Adipocyte (in vitro differentiated cells): ENCODE data around the gene FUOM.
A peak's percentile ranks its signal among the peaks of the same experiment; 100 is the strongest.
"Not testable (repeated sequence)": the region's sequence is repeated elsewhere in the genome, so short reads cannot be mapped to it uniquely, and the experiment has no call there.

Experiments used
- DNase-seq: peaks from one replicate; pipeline ENCODE4 v3.0.0-alpha.2; 2015; ENCODE audit warnings: low read depth
- H3K27me3 ChIP-seq: replicated peaks from 2 replicates; pipeline ENCODE4 v1.7.0; 2013; ENCODE audit warnings: mild to moderate bottlenecking, low read length, moderate library complexity; ENCODE audit not compliant: control insufficient read depth, insufficient read depth
- H3K36me3 ChIP-seq: 2 replicates; pipeline ENCODE4 v1.7.0; 2013; ENCODE audit warnings: low read length, mild to moderate bottlenecking, moderate library complexity; ENCODE audit not compliant: control insufficient read depth, insufficient read depth, severe bottlenecking
- H3K4me1 ChIP-seq: 2 replicates; pipeline ENCODE4 v1.7.0; 2013; ENCODE audit warnings: mild to moderate bottlenecking, low read length, moderate library complexity; ENCODE audit not compliant: control insufficient read depth, insufficient read depth
- H3K4me3 ChIP-seq: 2 replicates; pipeline ENCODE4 v1.7.0; 2013; ENCODE audit warnings: mild to moderate bottlenecking, low read length, moderate library complexity
- H3K9ac ChIP-seq: 2 replicates; pipeline ENCODE4 v1.7.0; 2013; ENCODE audit warnings: mild to moderate bottlenecking, low read length, moderate library complexity
- H3K9me3 ChIP-seq: 2 replicates; pipeline ENCODE4 v1.7.0; 2013; ENCODE audit warnings: mild to moderate bottlenecking, low read length, moderate library complexity; ENCODE audit not compliant: control insufficient read depth

The FUOM gene

DNA sequence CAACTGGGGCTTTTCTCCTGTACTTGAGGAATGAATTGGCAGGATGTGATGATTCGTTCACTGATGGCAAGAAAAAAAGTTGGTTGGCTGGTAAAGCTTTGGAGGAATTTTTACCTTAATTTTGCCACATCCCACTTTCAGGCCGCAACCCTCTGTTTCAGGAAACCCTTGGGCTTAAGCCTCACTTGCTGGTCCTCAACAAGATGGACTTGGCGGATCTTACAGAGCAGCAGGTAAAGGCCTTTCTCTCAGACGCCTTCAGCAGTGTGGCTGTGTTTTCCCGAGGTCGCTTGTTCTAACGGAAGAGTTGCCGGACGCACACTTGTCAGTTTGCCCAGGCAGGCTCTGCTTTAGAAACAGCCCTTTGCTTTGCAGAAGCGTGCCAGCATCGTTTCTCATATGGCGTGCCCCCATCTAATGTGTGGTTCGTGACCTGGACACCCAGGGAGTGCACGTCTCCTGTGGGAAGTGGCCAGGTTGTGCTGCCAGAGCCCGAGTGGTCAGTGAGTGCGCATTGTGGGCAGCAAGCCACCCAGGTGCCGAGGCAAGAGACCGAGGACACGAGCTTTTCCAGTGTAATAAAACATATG, 38.3 kb upstream of the FUOM start:
- Histone ChIP-seq H3K36me3 (peaks cover 35% of the 10 kb centered on the region), H3K9me3 (no peaks in the 10 kb centered on the region), H3K4me3 (no peak overlapping the region), H3K4me1 (peaks cover 13% of the 10 kb centered on the region), H3K9ac (no peak overlapping the region), H3K27me3 (no peaks in the 10 kb centered on the region)
- no peak for DNase-seq

DNA sequence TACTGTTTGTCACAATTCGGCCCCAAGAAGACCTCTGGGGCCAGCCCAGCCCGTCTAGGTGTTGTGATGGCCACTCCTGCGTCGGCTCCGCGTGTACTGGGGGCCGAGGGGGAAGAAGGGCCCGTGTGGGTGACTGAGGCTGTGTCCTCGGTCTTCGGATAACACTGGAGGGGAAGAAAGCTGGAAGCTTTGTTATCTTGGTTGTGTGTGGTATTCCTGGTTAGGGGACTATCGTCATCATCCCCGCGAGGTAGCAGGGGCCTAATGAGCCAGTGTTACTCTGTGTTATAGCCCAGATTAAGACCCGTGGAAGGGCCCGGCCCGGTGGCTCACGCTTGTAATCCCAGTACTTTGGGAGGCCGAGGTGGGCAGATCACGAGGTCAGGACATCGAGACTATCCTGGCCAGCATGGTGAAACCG, 37.0 kb upstream of the FUOM start:
- no peaks in the 10 kb centered on the region for H3K9me3 ChIP-seq
- DNase-seq, result no peak
- H3K4me3 ChIP-seq, result peak overlapping the region; percentile 89
- H3K4me1 ChIP-seq, result peaks cover 13% of the 10 kb centered on the region
- H3K9ac ChIP-seq, result peak overlapping the region; percentile 94
- no peaks in the 10 kb centered on the region for H3K27me3 ChIP-seq
- H3K36me3 ChIP-seq, result peaks cover 28% of the 10 kb centered on the region

DNA sequence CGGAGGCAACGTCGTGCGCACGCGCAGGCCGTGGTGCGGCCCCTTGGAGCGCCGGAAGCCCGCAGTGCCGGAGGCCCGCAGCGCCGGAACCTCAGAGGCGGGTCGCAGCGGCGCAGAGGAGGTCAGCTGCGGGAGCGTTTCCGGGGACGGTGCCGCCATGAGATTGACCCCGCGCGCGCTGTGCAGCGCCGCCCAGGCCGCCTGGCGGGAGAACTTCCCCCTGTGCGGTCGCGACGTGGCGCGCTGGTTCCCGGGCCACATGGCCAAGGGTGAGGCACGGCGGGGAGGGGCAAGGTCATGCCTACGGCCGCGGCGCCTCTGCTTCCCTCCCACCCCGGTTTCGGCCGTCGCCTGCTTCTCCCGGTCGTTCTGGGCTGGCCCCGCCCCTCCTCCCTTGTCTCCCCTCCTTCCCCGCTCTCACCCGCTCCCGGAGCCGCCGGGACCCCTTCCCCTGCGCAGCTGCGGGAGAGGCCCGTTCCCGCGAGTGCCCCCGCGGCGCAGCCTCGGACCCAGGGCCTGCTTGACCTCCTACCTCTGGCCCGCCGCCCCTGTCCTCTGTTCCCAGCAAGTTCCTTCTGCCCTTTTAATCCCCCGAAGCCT, 36.3 kb upstream of the FUOM start, which contains the start of gene MTG1:
Gene MTG1, plus strand, starts transcription at position 94 of the 600 bp plus-strand sequence. Its CDS starts 64 bp downstream, at position 158.
- H3K27me3 ChIP-seq, result no peaks in the 10 kb centered on the region
- H3K4me3 ChIP-seq, result peak within 1 kb of the TSS; percentile 89
- peak within 1 kb of the TSS; percentile 94 for H3K9ac ChIP-seq
- DNase-seq, result peak; percentile 98
- no peaks in the 10 kb centered on the region for H3K9me3 ChIP-seq
- peaks cover 22% of the 10 kb centered on the region for H3K36me3 ChIP-seq
- H3K4me1 ChIP-seq, result peaks cover 13% of the 10 kb centered on the region

DNA sequence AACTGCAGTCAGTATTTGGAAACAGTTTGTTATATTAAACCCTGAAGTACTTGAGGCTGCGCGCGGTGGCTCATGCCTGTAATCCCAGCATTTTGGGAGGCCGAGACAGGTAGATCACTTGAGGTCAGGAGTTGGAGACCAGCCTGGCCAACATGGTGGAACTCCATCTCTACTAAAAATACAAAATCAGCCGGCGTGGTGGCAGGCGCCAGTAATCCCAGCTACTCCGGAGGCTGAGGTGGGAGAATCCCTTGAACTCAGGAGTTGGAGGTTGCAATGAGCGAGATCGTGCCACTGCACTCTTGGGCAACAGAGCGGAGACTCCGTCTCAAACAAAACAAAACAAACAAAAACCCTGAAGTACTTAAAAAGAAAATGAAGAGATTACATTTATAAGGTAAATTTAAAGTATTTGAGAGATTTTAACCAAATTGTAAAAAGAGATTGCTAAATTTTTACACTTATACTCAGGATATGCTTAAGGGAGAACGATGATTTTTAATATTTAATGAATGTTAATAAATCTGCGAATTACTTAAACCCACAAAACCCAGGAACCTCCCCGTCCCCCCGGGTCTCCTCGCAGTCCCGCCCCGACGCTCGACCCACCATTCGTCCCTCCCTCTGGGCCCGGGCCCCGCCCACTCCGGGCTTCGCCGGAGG, 35.7 kb upstream of the FUOM start:
- DNase-seq, result no peak

DNA sequence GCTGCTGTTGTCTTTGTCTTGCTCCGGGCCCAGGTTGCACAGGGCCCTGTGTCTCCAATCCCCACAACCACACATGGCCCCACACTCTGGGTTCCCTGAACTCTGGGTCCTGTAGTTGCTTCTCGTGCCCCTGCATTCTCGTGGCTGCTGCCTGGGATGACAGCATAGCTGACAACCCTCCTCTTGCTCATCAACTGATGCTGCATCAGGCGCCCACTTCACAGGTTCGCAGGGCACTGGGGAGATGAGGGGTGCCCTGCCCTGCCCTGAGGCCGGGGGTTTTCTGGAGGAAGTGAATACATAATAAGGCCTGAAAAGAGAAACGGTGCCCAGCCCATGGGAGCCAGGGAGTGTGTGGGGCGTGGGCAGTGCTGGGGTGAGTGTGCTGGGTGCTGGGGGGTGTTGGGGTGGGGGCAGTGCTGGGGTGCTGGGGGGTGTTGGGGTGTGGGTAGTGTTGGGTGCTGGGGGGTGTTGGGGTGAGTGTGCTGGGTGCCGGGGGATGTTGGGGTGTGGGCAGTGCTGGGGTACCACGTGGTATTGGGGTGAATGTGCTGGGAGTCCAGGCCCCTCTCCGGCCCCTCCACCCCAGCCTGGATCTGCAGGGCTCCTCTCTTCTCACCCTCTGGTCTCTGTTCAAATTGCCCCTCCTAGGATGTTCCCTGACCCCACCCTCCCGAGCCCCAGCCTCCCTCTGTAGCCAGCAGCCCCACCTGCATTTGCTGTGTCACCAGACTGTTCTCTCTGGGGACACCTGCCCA, 34.1 kb upstream of the FUOM start:
- Histone ChIP-seq H3K9me3 (no peaks in the 10 kb centered on the region), H3K27me3 (no peaks in the 10 kb centered on the region), H3K4me1 (peaks cover 13% of the 10 kb centered on the region), H3K36me3 (peaks cover 10% of the 10 kb centered on the region), H3K9ac (no peak overlapping the region), H3K4me3 (no peak overlapping the region)
- DNase-seq, result no peak

More for the DNA sequence above, 35.7 kb upstream of the FUOM start:
- Histone ChIP-seq H3K9ac (peak overlapping the region; percentile 94), H3K4me1 (peaks cover 13% of the 10 kb centered on the region), H3K9me3 (no peaks in the 10 kb centered on the region), H3K27me3 (no peaks in the 10 kb centered on the region), H3K4me3 (peak overlapping the region; percentile 89), H3K36me3 (peaks cover 16% of the 10 kb centered on the region)

DNA sequence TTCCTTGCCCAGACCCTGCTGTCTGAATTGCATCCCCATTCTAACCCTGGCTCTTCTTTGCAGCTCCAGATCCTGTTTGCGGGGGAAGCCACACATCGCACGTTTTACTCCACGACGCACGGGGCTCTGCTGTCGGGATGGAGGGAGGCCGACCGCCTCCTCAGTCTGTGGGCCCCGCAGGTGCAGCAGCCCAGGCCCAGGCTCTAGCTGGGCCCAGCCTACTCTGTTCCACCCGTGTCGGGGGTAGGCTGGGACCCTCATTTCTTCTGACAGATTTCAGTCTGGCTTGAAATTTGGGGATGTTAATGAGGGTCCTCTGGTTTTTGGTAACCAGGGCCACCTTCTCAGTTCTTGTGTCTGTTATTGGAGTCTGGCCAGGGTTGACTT, 33.4 kb upstream of the FUOM start:
- Histone ChIP-seq H3K4me3 (no peak overlapping the region), H3K9me3 (no peaks in the 10 kb centered on the region), H3K9ac (no peak overlapping the region), H3K4me1 (peaks cover 13% of the 10 kb centered on the region), H3K36me3 (peaks cover 4% of the 10 kb centered on the region), H3K27me3 (no peaks in the 10 kb centered on the region)
- no peak for DNase-seq

DNA sequence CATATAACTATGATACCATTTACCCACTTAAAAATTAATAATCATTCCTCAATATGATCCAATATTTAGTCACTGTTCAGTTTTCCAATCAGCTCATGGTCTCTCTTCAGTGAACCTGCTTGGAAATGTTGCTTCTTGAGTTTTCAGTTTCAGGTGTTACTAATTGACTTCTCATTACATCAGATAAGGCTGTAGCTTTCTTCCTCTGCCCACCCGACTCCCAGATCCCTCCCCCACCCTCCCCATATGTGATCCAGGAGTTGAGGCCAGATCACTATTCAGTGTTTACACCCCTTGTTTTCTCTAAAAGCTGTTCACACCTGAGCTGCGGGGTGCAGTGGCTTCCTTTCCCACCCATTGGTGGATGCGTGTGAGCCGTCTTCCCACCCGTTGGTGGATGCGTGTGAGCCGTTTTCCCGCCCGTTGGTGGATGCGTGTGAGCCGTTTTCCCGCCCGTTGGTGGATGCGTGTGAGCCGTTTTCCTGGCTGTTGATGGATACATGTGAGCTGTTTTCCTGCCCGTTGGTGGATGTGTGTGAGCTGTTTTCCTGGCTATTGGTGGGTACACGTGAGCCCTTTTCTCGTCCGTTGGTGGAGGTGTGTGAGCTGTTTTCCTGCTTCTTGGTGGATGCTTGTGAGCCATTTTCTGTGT, 32.9 kb upstream of the FUOM start:
- DNase-seq, result no peak
- H3K36me3 ChIP-seq, result no peaks in the 10 kb centered on the region
- no peak overlapping the region for H3K4me3 ChIP-seq
- no peak overlapping the region for H3K9ac ChIP-seq
- H3K9me3 ChIP-seq, result no peaks in the 10 kb centered on the region
- H3K4me1 ChIP-seq, result peaks cover 13% of the 10 kb centered on the region
- H3K27me3 ChIP-seq, result no peaks in the 10 kb centered on the region

DNA sequence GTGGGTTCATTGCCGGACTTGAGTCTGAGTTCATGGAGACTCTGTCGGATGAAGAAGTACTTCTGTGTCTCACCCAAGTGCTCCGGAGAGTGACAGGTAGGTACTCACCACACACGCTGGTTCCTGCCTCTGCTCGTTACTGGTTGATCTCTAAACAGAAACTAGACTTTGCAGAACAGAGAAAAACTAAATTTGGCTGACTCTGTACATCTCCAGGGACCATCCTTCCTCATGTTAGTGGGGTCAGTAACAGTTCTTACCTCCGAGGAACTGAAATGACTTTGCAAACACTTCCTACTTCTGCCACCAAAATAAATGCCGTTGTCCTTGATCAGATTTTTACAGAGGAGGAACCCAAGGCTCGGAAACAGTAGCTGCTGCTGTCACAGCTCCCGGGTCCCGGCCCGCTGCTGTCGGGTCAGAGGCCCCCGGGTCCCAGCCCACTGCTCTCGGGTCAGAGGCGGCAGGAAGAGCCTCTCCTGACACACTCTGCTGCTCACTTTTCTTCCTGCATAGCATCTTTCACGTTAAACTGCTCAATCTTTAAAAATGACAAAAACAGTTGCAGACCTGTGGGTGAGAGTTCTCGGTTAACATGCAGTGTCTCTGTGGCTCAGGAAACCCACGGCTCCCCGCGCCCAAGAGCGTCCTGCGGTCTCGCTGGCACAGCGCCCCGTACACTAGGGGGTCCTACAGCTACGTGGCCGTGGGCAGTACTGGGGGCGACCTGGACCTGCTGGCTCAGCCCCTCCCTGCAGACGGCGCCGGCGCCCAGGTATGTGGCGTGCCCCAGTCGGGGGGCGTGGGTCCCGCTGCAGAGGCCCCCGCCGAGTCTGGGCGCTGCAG, 31.4 kb upstream of the FUOM start:
- H3K4me3 ChIP-seq, result no peak overlapping the region
- DNase-seq, result no peak
- H3K9me3 ChIP-seq, result no peaks in the 10 kb centered on the region
- no peak overlapping the region for H3K9ac ChIP-seq
- peaks cover 3% of the 10 kb centered on the region for H3K4me1 ChIP-seq
- no peaks in the 10 kb centered on the region for H3K36me3 ChIP-seq
- no peaks in the 10 kb centered on the region for H3K27me3 ChIP-seq

DNA sequence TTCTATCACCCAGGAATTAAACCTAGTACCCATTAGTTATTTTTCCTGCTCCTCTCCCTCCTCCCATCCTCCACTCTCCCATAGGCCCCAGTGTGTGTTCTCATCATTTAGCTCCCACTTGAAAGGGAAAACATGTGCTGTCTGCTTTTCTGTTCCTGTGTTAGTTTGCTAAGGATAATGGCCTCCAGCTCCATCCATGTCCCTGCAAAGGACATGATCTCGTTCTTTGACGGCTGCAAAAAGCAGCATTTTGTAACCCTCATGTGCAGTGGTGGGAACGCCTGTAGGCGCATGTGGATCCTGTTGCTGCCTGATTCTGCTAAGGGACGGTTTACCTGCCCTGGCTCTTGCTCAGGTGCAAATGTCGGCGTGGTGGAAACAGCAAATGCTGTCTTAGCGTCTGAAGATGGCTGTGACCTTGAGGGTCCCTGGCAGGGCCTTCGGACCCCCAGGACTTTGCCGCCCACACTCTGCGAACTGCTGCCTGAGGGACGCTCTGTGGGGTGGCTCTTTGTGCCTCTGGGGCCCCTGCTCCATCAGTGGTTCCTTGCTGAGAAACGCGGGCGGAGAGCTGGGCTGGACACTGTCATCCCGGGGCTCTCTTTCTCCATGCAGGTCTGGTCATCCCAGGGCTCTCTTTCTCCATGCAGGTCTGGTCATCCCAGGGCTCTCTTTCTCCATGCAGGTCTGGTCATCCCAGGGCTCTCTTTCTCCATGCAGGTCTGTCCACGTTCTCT, 30.6 kb upstream of the FUOM start:
- Histone ChIP-seq H3K4me3 (no peak overlapping the region), H3K9me3 (no peaks in the 10 kb centered on the region), H3K27me3 (no peaks in the 10 kb centered on the region), H3K9ac (no peak overlapping the region), H3K36me3 (no peaks in the 10 kb centered on the region), H3K4me1 (peaks cover under 1% of the 10 kb centered on the region)
- no peak for DNase-seq

DNA sequence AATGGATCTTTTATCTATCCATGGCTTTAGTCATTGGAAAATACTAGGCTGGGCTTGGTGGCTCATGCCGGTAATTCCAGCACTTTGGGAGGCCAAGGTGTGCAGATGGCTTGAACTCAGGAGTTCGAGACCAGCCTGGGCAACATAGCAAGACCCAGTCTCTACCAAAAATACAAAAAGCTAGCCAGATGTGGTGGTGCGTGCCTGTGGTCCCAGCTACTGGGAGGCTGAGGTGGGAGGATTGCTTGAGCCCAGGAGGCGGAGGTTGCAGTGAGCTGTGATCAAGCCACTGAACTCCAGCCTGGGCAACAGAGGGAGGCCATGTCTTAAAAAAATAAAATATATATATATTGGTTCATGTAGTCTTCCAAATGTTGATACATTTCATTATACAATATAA, 29.1 kb upstream of the FUOM start:
- not testable (repeated sequence) for H3K9me3 ChIP-seq, DNase-seq, H3K9ac ChIP-seq

More for the DNA sequence above, 29.1 kb upstream of the FUOM start:
- not testable (repeated sequence) for H3K4me1 ChIP-seq, H3K27me3 ChIP-seq, H3K36me3 ChIP-seq, H3K4me3 ChIP-seq
